GM12864 (cell line): ENCODE data around the gene MYO15B.

Source experiments
- DNase-seq: peaks from one replicate; pipeline ENCODE4 v3.0.0-alpha.2; 2011; ENCODE audit warnings: low read depth
- H3K4me3 ChIP-seq: 2 replicates; pipeline ENCODE4 v1.5.1; 2011; ENCODE audit warnings: mild to moderate bottlenecking, low read depth, low read length, control low read depth
- TF ChIP-seq, protein P1 (sequence below): IDR thresholded peaks from 2 replicates; pipeline ENCODE4 v1.5.1; 2011; ENCODE audit warnings: low read depth, mild to moderate bottlenecking, moderate library complexity, low read length, control low read depth, inconsistent platforms; ENCODE audit errors: missing control alignments

Gene MYO15B

DNA sequence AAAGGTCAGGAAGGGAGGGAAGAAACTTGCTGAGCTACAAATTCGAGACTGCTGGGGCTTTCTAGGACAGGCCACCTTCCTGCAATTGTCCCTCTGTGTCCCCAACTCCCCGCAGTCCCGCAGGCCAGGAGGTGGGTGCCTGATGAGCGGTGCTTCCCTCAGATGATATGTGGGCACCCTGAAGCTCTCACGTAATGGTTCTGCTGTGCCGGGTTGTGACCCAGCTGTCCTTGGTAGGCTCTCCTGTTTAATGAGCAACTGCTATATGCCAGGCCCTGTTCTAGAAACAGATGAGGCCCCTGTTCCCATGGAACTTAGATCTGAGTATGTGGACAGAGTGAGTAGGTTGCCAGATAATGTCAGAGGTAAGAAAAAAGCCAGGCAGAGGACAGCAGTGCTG, 22.0 kb upstream of the MYO15B start:
- no peak overlapping the region for H3K4me3 ChIP-seq
- TF ChIP-seq, protein P1, sequence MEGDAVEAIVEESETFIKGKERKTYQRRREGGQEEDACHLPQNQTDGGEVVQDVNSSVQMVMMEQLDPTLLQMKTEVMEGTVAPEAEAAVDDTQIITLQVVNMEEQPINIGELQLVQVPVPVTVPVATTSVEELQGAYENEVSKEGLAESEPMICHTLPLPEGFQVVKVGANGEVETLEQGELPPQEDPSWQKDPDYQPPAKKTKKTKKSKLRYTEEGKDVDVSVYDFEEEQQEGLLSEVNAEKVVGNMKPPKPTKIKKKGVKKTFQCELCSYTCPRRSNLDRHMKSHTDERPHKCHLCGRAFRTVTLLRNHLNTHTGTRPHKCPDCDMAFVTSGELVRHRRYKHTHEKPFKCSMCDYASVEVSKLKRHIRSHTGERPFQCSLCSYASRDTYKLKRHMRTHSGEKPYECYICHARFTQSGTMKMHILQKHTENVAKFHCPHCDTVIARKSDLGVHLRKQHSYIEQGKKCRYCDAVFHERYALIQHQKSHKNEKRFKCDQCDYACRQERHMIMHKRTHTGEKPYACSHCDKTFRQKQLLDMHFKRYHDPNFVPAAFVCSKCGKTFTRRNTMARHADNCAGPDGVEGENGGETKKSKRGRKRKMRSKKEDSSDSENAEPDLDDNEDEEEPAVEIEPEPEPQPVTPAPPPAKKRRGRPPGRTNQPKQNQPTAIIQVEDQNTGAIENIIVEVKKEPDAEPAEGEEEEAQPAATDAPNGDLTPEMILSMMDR, result no peak
- no peak for DNase-seq

DNA sequence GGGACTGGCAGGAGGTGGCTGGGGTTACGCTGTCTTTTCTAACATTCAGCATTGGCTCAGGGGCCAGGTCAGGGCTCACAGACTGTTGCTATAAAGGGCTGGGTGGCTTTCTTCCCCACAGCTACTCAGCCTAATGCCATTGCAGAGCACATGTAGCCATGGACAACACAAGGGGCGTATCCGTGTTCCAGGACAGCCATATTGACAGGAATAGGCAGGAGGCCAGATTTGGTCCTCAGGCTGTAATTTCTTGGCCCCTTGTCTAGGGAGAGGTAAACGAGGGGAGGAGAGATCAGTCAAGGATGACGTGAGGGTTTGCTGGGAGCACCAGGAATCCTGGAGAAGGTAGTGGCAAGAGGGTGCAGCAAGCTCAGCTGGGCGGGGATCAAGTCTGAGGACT, 21.2 kb upstream of the MYO15B start:
- H3K4me3 ChIP-seq, result no peak overlapping the region
- DNase-seq, result no peak
- TF ChIP-seq, protein P1, result no peak

DNA sequence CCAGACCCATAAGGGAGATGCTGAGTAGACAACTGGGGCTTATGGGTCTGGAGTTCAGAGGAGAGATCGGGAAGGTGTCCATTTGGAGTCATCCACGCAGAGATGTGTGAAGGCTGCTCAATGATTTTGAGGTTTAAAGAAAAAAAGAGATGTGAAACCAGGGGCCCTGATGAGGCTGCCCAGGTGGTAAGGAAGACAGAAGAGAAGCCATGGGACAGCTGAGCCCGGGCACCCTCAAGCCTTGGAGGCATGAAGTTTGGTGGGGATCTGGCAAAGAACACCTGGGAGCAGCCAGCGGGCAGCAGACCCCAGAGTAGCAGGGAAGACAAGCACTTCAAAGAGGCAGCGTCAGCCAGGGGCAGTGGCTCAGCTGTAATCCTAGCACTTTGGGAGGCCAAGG, 20.8 kb upstream of the MYO15B start:
- TF ChIP-seq, protein P1, result no peak
- DNase-seq, result no peak
- H3K4me3 ChIP-seq, result no peak overlapping the region

DNA sequence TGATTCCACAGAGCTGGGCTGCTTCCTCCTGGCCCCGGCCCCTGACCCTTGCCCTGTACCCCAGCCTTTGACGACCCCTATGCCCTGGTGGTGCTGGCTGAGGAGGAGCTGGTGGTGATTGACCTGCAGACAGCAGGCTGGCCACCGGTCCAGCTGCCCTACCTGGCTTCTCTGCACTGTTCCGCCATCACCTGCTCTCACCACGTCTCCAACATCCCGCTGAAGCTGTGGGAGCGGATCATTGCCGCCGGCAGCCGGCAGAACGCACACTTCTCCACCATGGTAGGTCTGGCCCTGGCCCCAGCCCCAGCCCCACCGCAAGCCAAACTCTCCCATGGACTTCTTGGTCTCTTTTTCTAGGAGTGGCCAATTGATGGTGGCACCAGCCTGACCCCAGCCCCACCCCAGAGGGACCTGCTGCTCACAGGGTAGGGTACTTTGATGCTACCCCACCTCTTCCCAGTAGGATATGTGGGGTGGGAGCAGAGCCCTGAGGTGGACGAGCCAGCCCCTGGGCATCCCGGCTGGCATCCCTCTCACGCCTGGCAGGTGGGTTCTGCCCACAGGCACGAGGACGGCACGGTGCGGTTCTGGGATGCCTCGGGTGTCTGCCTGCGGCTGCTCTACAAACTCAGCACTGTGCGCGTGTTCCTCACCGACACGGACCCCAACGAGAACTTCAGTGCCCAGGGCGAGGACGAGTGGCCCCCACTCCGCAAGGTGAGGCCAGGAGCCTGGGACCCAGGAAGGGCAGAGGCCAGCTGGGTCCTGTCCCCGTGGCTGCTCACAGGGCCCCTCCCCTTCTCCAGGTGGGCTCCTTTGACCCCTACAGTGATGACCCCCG, 19.0 kb upstream of the MYO15B start:
- H3K4me3 ChIP-seq, result no peak overlapping the region
- TF ChIP-seq, protein P1, result no peak
- no peak for DNase-seq

DNA sequence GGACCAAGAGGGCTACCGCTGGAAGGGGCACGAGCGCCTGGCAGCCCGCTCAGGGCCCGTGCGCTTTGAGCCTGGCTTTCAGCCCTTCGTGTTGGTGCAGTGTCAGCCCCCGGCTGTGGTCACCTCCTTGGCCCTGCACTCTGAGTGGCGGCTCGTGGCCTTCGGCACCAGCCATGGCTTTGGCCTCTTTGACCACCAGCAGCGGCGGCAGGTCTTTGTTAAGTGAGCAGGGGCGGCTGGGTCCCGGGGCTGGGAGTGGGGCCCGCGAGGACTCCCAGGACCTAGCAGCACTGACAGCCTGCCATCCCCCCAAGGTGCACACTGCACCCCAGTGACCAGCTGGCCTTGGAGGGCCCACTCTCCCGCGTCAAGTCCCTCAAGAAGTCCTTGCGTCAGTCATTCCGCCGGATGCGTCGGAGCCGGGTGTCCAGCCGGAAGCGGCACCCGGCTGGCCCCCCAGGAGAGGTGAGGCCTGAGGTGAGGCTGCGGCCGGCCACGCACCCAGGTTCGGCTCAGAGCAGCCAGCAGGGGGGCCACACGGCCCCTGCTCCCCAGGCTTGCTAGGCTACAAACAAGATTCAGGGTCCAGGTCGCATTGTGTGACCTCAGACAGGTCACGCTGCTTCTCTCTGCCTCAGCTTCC, 17.4 kb upstream of the MYO15B start:
- no peak overlapping the region for H3K4me3 ChIP-seq
- TF ChIP-seq, protein P1, result no peak
- no peak for DNase-seq

DNA sequence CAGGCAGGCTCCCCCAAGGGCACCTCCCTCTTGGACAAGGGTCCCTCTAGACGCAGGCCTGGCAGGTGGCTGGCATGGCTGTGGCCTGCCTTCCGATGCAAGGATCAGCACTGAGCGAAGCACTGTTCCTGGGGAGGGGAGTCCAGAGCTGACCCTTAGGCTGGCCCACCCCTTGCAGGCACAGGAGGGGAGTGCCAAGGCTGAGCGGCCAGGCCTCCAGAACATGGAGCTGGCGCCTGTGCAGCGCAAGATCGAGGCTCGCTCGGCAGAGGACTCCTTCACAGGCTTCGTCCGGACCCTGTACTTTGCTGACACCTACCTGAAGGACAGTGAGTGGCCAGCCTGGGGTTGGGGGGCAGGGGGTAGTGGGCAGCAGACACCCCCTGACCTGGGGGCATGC, 16.8 kb upstream of the MYO15B start:
- no peak for DNase-seq
- TF ChIP-seq, protein P1, result no peak
- H3K4me3 ChIP-seq, result no peak overlapping the region
